ENCODE data around the gene AGAP1. TPM values are rescaled to one million over a fixed set of nuclear protein-coding genes. Genes with fewer than 3 reads are reported as not detected.

AGAP1 gene
- total RNA-seq, 1 donor from 2014 or later = 39.0 TPM

DNA sequence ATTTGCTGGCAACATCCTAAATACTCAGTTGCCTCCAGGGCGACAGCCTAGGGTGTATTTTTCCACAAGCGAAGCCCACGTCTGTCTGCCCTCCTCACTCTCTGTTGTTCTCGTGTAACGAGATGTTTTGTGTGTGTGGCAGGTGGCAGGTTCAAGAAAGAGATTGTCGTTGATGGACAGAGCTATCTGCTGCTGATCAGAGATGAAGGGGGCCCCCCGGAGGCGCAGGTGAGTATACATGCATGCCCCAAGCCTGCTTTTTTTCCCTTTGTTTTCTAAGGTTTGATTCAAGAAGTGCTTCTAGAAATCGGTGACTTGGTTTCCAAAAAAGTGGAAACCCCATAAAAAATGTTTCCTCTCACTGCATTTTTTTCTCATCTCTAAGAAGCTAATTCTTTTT is 247.0 kb downstream of the AGAP1 start:
- H3K36me3 Mint-ChIP-seq (ENCODE audit: low read depth) = peaks cover 12% of the 10 kb centered on the region
- H3K4me1 Mint-ChIP-seq (ENCODE audit: low read depth) = peaks cover 7% of the 10 kb centered on the region
- TF ChIP-seq, protein P1, sequence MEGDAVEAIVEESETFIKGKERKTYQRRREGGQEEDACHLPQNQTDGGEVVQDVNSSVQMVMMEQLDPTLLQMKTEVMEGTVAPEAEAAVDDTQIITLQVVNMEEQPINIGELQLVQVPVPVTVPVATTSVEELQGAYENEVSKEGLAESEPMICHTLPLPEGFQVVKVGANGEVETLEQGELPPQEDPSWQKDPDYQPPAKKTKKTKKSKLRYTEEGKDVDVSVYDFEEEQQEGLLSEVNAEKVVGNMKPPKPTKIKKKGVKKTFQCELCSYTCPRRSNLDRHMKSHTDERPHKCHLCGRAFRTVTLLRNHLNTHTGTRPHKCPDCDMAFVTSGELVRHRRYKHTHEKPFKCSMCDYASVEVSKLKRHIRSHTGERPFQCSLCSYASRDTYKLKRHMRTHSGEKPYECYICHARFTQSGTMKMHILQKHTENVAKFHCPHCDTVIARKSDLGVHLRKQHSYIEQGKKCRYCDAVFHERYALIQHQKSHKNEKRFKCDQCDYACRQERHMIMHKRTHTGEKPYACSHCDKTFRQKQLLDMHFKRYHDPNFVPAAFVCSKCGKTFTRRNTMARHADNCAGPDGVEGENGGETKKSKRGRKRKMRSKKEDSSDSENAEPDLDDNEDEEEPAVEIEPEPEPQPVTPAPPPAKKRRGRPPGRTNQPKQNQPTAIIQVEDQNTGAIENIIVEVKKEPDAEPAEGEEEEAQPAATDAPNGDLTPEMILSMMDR (IDR thresholded peaks at IDR 0.05) = peak; percentile 56
- no peak overlapping the region for H3K27ac Mint-ChIP-seq (ENCODE audit: unreplicated experiment)
- H3K4me3 Mint-ChIP-seq (ENCODE audit: unreplicated experiment) = no peak overlapping the region
- no peaks in the 10 kb centered on the region for H3K9me3 Mint-ChIP-seq (ENCODE audit: low read depth)
- DNase-seq (ENCODE audit: low spot score) = no peak
- no peaks in the 10 kb centered on the region for H3K27me3 Mint-ChIP-seq (ENCODE audit: low read depth)

GRCh38 chr2:235744161-235744560 is 250.3 kb downstream of the AGAP1 start:
- H3K27ac Mint-ChIP-seq (ENCODE audit: unreplicated experiment) = no peak overlapping the region
- no peak for DNase-seq (ENCODE audit: low spot score)
- TF ChIP-seq, protein P1 (IDR thresholded peaks at IDR 0.05) = no peak
- no peaks in the 10 kb centered on the region for H3K27me3 Mint-ChIP-seq (ENCODE audit: low read depth)
- no peaks in the 10 kb centered on the region for H3K9me3 Mint-ChIP-seq (ENCODE audit: low read depth)
- peaks cover 39% of the 10 kb centered on the region for H3K4me1 Mint-ChIP-seq (ENCODE audit: low read depth)
- peaks cover 12% of the 10 kb centered on the region for H3K36me3 Mint-ChIP-seq (ENCODE audit: low read depth)
- no peak overlapping the region for H3K4me3 Mint-ChIP-seq (ENCODE audit: unreplicated experiment)

GRCh38 chr2:235745597-235745996 is 251.8 kb downstream of the AGAP1 start:
- H3K9me3 Mint-ChIP-seq (ENCODE audit: low read depth) = no peaks in the 10 kb centered on the region
- H3K4me1 Mint-ChIP-seq (ENCODE audit: low read depth) = peaks cover 54% of the 10 kb centered on the region
- H3K27me3 Mint-ChIP-seq (ENCODE audit: low read depth) = no peaks in the 10 kb centered on the region
- H3K27ac Mint-ChIP-seq (ENCODE audit: unreplicated experiment) = no peak overlapping the region
- no peak for DNase-seq (ENCODE audit: low spot score)
- no peak overlapping the region for H3K4me3 Mint-ChIP-seq (ENCODE audit: unreplicated experiment)
- TF ChIP-seq, protein P1 (IDR thresholded peaks at IDR 0.05) = no peak
- H3K36me3 Mint-ChIP-seq (ENCODE audit: low read depth) = peaks cover 12% of the 10 kb centered on the region

DNA sequence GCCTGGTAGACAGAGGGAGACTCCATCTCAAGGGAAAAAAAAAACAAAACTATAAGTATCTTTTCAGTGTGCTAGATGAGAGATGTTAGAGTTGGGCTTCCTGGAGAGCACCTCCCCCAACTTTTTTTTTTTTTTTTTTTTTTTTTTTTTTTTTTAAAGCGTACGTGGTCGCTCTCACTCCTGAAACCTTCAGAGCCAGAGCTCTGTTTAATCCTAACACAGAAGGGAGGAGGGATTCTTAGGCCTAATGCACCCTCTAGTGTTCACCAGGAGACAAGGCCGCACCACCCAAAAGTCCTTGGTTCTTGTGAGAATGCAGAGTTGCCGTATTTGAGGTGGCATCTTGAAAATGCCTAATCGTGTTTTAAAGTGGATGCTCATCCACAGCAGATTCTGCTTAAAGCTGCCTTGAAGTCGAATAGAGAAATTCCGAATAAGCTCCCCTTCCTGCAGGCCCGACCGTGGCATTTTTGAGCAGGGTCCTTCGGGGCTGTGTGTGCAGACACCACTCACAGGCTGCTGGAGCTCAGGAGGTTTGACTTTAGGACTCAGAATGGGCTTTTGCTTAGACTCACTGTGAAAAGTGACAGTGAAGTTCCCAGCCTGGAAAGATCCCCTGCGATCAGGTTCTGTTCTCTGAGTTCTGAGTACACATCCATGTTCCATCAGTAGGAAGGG is 252.6 kb downstream of the AGAP1 start:
- H3K9me3 Mint-ChIP-seq (ENCODE audit: low read depth) = no peaks in the 10 kb centered on the region
- peaks cover 57% of the 10 kb centered on the region for H3K4me1 Mint-ChIP-seq (ENCODE audit: low read depth)
- no peak overlapping the region for H3K4me3 Mint-ChIP-seq (ENCODE audit: unreplicated experiment)
- peak overlapping the region; percentile 15 for H3K27ac Mint-ChIP-seq (ENCODE audit: unreplicated experiment)
- H3K27me3 Mint-ChIP-seq (ENCODE audit: low read depth) = no peaks in the 10 kb centered on the region
- TF ChIP-seq, protein P1 (IDR thresholded peaks at IDR 0.05) = peak; percentile 84
- no peak for DNase-seq (ENCODE audit: low spot score)
- peaks cover 10% of the 10 kb centered on the region for H3K36me3 Mint-ChIP-seq (ENCODE audit: low read depth)

GRCh38 chr2:235747001-235747785 is 253.3 kb downstream of the AGAP1 start:
- TF ChIP-seq, protein P1 (IDR thresholded peaks at IDR 0.05) = no peak
- Mint-ChIP-seq H3K9me3 (ENCODE audit: low read depth) (no peaks in the 10 kb centered on the region), H3K4me3 (ENCODE audit: unreplicated experiment) (peak overlapping the region; percentile 5), H3K4me1 (ENCODE audit: low read depth) (peaks cover 57% of the 10 kb centered on the region), H3K27me3 (ENCODE audit: low read depth) (no peaks in the 10 kb centered on the region), H3K27ac (ENCODE audit: unreplicated experiment) (peak overlapping the region; percentile 84), H3K36me3 (ENCODE audit: low read depth) (peaks cover 12% of the 10 kb centered on the region)
- no peak for DNase-seq (ENCODE audit: low spot score)
